ELF-1 (cell line): Measurements from ENCODE around the gene NLRP3.
A peak's percentile ranks its signal among the peaks of the same experiment; 100 is the strongest.

Source experiments
- DNase-seq: peaks from one replicate; pipeline ENCODE4 v3.0.0-alpha.2; 2016; ENCODE audit warnings: low read depth, low spot score

The NLRP3 gene

DNA sequence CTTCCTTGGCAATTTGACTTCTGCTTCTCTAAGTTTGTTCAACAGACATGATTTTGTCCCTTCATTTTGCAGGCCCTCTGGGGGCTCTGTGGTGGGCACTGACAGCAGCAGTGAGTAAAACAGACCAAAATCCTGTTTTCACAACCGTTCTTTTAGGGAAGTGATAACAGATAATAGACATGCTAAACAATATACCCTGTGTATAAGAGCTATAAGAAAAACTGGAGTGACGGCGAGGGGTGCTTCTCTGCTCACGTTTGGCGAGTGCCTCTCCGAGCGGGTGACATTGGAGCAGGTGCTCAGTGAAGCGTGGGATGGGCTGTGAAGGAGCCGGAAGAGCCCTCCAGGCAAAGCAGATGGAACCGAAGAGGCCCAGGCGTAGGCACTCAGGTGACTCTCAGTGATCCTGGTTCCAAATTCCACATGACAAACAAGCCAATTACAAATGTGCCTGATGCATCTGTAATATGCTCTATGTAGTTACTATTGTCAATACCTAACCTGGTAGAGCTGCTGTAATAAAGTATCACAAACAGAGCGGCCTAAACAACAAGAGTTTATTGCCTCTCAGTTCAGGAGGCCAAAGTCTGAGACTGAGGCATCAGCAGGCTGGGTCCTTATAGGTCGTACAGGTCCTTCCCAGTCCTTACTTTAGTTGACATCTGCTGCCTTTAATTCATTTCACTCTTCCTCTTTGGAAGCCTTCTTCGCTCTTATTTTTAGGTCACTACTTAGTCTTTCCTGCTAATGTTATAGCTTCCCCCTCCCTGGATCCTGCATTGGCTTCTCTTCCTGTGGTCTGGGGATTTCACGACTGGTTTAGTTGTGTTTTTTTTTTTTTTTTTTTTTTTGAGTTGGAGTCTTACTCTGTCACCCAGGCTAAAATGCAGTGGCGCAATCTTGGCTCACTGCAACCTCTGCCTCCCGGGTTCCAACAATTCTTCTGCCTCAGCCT lies 21.9 kb downstream of the NLRP3 start:
- DNase-seq, result no peak

DNA sequence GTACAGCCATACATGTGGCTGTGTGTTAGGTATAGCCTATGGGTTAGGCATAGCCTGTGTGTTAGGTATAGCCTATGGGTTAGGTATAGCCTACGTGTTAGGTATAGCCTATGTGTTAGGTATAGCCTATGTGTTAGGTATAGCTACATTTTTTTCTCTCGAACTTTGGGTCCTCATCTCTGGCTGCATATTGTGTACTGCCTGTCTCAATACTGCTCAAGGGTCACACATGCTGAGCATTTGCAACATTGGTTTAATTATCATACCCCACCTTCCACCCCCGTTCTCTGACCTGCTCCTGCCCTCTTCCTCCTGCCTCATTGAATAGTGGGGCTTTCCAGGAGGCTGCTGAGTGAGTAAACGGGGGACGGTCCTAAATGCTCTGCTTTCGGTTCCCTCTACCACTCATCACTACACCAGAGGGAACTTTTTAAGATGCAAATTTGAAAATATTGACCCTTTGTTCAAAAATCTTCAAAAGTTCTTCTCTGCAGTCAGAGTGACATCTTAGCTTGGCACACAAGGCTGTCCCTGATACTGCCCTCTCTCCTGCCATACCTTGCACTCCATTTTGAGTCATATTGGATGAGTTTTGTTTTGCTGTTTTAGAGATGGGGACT lies 24.1 kb downstream of the NLRP3 start:
- no peak for DNase-seq

DNA sequence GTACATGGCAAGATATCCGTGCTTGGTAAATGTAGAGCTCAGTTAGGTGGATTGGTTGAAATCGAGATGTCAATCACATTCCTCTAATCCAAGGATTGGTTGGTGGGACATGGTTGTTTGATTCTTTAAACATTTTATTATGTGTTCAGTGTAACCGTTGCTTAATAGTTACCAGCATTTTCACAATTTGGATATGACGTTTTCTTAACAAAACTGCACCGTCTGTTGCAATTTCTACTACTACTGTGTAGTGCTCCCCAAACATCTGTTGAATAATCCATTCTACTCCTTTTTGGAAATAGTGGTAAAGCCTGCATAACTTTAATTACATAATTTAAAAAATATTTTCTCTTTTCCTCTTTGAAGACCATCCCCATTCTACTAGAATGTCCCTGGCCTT lies 25.6 kb downstream of the NLRP3 start:
- DNase-seq, result no peak

DNA sequence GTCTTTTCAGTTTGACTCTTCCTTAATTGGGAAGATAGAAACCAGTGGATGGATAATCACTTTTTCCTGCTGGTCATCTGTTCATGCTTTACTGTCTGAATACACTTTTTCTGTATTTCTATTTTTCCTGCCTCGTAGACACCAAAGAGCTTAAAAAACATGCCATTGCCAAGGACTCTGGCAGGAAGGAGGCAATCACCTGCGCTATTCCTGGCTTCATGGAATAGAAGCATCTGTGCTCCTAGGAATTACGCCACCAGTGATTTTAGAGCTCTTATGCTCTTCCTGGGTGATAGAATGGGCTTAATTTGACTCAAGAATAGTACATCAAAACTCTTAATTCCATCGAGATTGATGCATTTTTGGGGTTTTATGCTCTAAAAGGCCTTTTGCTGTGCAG lies 26.2 kb downstream of the NLRP3 start:
- no peak for DNase-seq

DNA sequence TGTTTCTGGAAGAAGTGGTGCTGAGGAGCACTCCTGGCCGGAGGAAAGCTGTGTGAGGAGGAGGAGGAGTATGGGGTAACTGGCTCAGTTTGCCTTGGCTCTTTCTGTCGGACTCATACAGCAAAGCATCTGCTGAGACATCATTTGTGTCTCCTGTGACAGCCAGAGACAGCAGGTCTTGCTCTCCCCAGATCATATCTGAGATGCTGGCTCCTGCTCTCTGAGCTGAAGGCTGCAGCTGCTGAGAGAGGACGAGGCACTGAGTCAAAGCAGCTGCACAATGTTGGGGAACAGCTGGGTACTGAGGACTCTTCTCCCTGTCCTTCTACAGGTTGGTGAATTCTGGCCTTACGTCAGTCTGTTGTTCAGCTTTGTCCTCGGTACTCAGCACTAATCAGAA lies 27.7 kb downstream of the NLRP3 start:
- DNase-seq, result no peak

DNA sequence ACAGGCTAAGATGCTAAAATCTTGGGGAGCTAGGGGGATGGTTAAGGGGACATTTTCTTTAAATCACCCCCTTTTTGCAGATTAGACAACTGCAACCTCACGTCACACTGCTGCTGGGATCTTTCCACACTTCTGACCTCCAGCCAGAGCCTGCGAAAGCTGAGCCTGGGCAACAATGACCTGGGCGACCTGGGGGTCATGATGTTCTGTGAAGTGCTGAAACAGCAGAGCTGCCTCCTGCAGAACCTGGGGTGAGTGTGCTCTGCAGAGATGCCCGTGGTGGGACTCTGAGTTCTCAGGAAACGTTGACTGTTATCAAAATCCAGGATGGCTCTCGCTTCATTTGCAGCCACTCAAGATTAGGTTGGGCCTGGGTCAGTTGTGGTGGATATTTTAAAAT lies 28.6 kb downstream of the NLRP3 start:
- no peak for DNase-seq

DNA sequence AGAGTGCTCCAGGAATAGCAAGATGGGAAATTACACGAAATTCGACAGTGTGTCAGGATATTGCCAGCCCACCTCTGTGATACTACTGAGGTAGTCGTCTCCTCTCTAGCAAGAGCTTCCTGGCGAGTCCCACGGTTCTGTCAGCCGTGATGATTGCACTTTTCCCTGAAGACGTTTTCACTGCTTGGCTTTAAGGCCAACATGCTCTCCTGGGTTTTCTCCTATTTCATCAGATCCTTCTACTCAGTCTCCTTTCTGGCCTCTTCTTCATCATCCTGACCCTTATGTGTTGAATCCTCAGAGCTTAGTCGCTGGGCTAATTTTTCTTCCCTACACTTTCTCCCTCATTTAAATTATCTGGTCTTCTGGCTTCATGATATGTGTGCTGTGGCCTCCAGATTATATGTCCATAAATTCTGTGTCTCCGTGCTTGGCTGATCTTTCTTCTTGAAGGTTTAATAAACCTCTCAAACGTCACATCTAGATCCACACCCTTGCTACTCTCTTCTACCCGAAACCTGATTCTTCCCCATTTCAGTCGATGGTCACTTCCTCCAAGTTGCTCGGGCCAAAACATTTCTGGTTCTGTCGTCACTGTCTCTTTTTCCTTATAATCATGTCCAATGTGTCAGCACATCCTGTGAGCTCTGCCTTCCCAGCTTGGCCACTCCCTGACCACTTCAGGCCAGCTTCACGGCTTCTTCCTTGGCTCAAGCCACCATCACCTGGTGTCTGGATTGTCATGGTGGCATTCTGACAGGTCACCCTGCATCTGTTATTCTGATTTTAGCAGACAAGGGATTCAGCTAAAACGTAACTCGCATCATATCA lies 29.8 kb downstream of the NLRP3 start:
- no peak for DNase-seq

DNA sequence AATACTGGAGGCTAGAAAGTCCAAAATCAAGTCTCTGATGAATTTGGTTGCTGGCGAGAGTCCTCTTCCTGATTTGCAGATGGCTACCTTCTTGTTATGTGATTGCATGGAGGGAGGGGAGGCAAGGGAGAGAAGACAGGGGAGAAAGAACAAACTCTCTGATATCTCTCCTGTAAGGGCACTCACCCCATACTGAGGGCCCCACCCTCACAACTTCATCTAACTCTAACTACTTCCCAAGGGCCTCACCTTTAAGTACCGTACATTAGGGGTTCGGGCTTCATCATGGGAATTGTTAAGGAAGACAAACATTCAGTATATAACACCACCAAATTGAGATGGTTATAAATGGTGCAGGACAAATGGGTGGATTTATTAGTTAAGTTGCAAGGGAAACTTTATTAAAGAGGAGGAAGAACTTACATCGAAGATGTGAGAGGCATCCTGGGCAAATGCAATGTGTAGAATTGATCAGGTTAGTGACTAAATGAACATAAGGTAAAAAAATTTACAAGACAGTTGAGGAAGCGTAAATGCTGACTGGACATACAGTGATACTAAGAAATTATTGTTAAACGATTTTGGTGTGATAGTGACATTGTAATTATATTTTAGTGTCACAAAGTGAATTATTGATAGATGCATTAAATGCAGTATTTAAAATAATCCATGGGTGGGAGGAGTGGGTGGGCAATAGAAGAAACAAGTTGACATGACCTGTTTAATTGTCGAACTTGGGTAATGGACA lies 31.4 kb downstream of the NLRP3 start:
- no peak for DNase-seq

DNA sequence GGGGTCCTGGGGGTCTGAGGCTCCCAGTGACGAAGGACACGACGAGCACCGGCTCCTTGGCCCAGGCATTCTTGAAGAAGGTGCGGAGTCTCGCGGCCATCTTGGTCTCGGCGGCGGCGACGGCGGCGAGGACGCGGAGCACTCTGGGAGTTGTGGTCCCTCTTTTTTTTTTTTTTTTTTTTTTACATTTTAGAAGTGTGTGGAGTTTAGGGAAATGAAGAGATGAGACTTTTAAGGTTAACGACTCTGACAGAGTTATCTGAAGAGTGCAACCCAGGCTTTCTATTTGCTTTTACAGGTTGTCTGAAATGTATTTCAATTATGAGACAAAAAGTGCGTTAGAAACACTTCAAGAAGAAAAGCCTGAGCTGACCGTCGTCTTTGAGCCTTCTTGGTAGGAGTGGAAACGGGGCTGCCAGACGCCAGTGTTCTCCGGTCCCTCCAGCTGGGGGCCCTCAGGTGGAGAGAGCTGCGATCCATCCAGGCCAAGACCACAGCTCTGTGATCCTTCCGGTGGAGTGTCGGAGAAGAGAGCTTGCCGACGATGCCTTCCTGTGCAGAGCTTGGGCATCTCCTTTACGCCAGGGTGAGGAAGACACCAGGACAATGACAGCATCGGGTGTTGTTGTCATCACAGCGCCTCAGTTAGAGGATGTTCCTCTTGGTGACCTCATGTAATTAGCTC lies 32.3 kb downstream of the NLRP3 start:
- peak; percentile 86 for DNase-seq

DNA sequence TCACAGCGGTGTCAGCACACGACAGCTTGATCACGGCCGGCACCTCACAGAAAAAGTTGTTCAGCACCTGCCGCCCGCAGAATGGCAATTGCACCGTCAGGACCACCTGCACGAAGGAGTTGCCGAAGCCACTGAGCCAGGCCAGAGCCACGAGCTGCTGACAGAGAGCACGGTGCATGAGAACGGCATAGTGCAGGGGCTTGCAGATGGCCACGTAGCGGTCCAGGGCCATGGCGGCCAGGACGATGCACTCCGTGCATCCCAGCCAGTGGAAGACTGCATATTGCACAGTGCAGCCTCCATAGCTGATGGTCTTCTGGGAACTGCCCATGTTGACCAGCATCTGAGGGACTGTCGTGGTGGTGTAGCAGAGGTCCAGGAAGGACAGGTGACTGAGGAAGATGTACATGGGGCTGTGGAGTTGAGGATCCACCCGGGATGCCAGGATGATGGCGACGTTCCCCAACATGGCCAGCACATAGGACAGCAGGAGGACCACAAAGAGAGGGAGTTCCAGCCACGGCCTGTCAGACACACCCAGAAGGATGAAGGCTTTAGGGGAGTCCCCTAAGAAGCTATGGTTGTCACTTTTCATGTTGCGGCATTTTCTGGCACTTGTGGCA lies 35.5 kb downstream of the NLRP3 start:
- no peak for DNase-seq

DNA sequence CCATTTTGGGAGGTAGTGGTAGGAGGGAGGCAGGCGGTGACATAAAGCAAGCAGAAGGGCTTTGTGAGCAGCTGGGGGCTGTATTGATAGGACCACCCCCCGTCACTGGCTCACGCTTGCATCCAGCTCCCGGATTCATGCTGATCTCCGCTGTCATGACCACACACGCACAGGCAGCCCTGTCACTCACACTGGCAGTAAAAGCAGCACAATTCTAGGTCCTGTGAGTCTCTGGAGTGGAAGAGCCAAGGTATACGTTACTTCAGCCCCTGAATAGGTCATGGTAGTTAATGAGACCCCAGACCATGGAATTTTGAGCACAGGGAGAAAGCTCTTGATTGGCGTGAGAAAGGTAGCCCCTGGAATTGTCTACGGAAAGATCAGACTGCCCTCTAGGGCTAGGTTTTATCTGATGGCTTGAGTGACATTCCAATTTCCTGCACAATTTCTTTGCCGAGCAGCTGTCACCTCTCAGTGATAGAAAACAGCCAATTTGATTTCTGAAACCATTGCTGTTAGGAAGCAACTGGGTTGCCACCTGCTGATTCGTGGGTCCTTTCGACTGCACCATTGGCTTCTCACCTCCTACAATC lies 36.6 kb downstream of the NLRP3 start:
- DNase-seq, result peak; percentile 40

DNA sequence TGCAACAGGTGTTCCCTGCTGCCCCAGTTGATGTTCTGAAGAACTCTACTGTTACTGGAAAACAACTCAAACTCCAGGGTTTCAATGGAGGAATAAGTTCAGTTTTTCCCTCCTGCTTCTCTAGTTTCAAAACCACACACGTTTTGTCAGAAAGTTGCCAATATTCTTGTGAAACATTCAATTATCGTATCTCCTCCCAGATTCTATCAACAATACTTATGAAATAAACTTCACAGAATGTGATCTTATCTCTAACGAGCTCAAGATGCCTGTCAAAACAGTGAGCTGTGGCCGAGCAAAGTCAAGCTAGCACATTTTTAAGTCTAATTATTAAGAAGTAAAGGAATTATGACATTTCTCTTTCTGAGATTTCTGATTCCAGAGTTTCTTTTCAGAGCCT lies 37.3 kb downstream of the NLRP3 start:
- no peak for DNase-seq

DNA sequence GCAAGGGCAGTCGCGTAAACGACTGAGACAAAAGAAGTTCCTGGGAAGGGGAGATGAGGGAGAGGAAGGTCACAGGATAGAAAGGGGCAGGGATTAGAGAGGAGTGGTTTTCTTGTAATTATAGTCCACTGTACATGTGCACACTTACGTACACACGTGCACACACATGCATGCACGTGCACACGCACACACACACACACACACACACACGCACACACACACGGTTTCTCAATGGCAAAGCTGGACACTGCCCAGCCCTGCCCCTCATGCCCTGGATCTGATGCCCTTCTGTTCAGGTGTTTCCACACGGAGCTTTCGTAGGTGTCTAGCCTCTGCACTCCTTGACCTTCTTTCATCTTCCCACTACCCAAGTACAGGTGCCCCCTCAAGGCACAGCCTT lies 38.0 kb downstream of the NLRP3 start:
- DNase-seq, result no peak

DNA sequence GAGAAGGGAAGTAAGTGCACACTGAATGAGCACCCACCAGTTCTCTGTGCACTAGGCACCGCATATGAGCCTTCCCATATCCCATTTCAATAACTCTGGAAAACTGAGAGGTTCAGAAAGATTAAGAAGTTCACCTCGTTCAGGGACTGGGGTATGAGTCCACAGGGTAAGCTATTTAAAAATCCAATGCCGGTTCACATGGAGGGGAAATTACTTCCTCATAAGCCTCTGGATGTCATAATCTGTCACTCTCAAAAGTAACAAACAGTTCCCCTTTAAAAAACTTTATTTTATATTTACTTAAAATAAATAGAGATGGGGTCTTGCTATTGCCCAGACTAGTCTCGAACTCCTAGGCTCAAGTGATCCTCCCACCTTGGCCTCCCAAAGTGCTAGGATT lies 40.0 kb downstream of the NLRP3 start:
- no peak for DNase-seq

DNA sequence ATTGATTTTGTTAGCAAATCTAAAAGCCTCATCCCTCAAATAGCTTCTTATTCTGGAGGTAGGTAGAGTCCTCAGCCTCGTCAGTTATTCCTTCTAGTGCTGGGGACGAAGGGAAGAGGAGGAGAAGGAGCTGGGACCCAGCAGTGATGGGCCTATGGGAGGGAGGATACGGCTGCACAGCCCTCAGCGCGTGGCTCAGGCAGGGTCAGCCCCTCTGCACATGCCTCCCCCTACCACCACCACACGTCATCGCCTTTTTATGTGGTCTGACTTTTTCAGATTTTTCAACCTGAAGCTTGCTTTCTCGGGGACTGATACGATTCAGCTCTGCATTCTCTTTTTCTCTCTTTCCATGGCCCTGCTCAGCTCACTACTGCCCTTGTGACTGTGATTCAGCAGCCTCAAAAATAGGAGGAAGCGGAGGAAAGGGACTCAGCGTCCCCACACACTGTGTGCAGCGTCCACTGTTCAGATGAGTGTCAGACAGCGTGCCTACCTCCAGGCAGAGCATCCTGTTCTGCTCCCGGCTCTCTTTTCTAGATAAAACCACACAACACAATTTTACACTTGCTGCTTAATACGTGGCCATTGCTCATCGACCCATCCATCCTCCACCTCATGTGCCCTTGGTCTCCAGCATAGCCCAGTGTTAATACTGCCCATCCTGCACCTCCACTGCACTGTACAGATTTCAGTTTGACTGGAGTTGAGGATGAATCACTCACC lies 41.1 kb downstream of the NLRP3 start:
- no peak for DNase-seq

DNA sequence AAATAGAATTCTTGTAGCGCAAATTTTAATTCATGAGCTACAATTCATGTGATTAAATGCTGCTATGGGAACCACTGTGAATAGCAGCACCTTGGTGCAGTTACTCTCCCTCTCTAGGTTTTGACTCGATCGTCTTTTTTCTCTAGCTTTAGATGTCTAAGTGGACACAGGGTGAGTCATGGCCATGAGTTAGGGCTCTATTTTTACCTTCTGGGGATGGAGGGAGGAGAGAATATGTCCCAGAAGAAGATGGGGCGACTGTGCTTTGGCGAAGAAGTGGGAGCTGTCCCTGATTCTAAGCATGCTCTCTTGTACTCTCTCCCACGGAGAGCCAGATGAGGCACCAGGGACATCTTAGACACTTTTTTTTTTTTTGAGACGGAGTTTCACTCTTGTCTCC lies 43.5 kb downstream of the NLRP3 start:
- no peak for DNase-seq

DNA sequence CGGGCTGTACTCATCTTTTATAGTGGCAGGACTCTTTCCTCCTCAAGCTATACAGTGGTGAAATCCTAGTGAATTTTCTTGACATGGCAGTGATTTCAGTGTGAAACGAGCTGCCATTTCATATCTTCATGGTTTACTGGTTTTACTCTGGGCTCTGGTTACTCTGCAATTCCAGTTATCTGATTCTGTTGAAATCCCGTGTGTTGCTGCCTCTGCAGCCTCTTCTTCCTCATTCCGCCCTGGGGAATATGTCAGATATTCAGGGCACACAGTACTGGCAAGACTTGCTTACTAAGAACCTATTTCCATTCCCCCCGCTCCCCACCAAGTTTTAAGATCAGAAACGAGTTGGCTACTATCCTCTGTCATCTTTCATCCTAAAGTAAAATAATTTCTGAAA lies 49.8 kb downstream of the NLRP3 start:
- no peak for DNase-seq

DNA sequence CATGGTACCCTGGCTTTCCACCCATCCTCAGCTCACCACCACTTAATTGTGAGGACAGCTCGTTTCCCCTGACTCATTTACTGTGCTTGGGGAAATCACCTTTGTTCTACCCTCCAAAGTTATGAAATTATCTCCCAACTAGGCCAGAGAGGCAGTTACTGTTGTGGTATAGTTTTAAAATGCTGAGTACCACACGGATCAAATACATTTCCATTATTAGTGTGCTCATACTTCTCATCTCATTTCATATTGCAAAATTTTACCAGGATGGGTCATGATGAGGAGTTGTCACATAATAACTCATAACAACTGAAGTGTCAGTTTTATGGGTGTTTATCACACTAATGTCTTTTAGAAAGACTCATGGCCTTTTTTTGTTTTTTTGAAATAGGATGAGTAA lies 51.2 kb downstream of the NLRP3 start:
- DNase-seq, result no peak

DNA sequence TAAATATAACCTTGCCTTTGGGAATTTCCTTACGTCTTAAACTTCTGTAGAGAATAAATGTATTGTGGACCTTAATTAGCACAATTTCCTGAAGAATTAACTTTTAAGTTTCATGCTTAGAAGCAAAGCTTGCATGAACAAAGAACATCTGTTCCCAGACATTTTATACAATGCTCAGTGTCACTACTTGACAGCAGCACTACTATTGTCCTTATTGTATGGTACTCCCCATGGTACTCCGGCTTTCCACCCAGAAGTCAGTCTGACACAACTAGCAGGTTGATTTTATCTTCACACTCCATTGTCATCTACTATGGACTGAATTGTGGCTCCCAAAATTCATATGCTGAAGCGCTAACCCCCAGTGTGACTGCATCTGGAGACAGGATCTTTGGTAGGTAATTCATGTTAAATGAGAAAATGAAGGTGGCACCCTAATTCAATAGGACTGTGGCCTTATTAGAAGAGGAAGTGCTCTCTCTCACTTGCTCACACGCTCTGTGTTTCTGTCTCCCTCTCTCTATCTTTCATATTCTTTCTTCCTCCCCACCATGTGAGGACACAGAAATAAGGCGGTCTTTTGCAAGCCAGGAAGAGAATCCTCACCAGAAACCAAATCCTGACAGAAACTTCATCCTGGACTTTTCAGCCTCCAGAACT lies 52.6 kb downstream of the NLRP3 start:
- DNase-seq, result no peak
